ENCODE measurements around the gene AGXT. TPM values are rescaled to one million over a fixed set of nuclear protein-coding genes. Genes with fewer than 3 reads are reported as not detected.

The AGXT gene
- total and polyA plus RNA-seq, 2 of the 8 experiments (the other 6 are each of a cell fraction or from before 2014, with no cell fraction given) = 0.03 TPM; not detected in 1

GRCh38 chr2:240921995-240922244 is 53.3 kb downstream of the AGXT start (continued):
- TF ChIP-seq CHD7 (IDR thresholded peaks at IDR 0.05; ENCODE audit: insufficient replicate concordance, low read length) (no peak), HDAC6 (IDR thresholded peaks at IDR 0.05; ENCODE audit: low read depth, low read length) (no peak), EZH2 (IDR thresholded peaks at IDR 0.05; ENCODE audit: low read depth, low read length, severe bottlenecking) (no peak), EGR1 (IDR thresholded peaks at IDR 0.05; ENCODE audit: borderline replicate concordance, low read depth, low read length) (no peak)

Measured in H1 (cell line).